ENCODE data around the gene NTRK1. TPM values are rescaled to one million over a fixed set of nuclear protein-coding genes. Genes with fewer than 3 reads are reported as not detected.

The NTRK1 gene
- total RNA-seq, 1 donor: not detected

- DNase-seq (ENCODE audit: low read depth): no peak
- no peak for TF ChIP-seq CTCF (IDR thresholded peaks at IDR 0.05; ENCODE audit: insufficient read depth, low read depth, low read length)
Measured at GRCh38 chr1:156866249-156866909, 5.7 kb downstream of the NTRK1 start.

DNA sequence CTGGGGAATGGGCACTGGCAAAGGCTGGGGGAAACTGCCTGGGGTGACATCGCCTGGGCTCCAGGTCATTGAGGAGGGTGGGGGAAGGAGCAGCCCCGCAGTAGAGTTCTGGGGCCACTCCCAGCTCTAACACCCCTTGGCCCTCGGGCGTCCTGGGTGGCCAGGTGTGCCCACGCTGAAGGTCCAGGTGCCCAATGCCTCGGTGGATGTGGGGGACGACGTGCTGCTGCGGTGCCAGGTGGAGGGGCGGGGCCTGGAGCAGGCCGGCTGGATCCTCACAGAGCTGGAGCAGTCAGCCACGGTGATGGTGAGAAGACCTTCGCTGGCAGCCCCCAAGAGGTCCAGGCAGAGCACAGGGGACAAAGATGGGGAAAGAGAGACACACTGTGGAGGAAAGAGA lies 7.7 kb downstream of the NTRK1 start:
- H3K4me3 ChIP-seq (ENCODE audit: low read depth, low read length): no peak overlapping the region
- TF ChIP-seq CTCF (IDR thresholded peaks at IDR 0.05; ENCODE audit: insufficient read depth, low read depth, low read length): no peak
- DNase-seq (ENCODE audit: low read depth): no peak

More at GRCh38 chr1:156866249-156866909, 5.7 kb downstream of the NTRK1 start:
- no peak overlapping the region for H3K4me3 ChIP-seq (ENCODE audit: low read depth, low read length)

- no peak for TF ChIP-seq CTCF (IDR thresholded peaks at IDR 0.05; ENCODE audit: insufficient read depth, low read depth, low read length)
- DNase-seq (ENCODE audit: low read depth): no peak
- no peak overlapping the region for H3K4me3 ChIP-seq (ENCODE audit: low read depth, low read length)
Measured at GRCh38 chr1:156869455-156869854, 8.8 kb downstream of the NTRK1 start.

GRCh38 chr1:156873659-156874058 lies 13.0 kb downstream of the NTRK1 start:
- no peak for DNase-seq (ENCODE audit: low read depth)
- TF ChIP-seq CTCF (IDR thresholded peaks at IDR 0.05; ENCODE audit: insufficient read depth, low read depth, low read length): no peak
- no peak overlapping the region for H3K4me3 ChIP-seq (ENCODE audit: low read depth, low read length)

DNA sequence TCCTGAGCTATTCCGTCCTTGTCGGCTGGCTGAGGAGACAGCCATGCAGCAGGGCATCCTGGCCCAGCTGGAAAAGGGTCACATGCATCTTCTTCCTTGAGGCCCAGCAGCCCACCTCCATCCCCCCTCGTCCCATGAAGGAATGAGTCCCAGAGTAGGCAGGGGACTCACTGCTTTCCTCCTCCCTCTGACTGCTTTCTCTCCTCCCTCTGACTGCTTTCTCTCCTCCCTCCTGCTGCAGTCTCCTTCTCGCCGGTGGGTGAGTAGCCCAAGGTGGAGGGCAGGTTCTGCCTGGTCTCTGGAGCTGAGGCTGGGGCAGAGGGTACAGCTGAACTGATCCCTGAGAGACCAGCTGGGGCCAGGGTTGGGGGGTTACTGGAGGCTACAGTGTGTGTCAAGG lies 13.5 kb downstream of the NTRK1 start:
- no peak for TF ChIP-seq CTCF (IDR thresholded peaks at IDR 0.05; ENCODE audit: insufficient read depth, low read depth, low read length)
- H3K4me3 ChIP-seq (ENCODE audit: low read depth, low read length): no peak overlapping the region
- no peak for DNase-seq (ENCODE audit: low read depth)

DNA sequence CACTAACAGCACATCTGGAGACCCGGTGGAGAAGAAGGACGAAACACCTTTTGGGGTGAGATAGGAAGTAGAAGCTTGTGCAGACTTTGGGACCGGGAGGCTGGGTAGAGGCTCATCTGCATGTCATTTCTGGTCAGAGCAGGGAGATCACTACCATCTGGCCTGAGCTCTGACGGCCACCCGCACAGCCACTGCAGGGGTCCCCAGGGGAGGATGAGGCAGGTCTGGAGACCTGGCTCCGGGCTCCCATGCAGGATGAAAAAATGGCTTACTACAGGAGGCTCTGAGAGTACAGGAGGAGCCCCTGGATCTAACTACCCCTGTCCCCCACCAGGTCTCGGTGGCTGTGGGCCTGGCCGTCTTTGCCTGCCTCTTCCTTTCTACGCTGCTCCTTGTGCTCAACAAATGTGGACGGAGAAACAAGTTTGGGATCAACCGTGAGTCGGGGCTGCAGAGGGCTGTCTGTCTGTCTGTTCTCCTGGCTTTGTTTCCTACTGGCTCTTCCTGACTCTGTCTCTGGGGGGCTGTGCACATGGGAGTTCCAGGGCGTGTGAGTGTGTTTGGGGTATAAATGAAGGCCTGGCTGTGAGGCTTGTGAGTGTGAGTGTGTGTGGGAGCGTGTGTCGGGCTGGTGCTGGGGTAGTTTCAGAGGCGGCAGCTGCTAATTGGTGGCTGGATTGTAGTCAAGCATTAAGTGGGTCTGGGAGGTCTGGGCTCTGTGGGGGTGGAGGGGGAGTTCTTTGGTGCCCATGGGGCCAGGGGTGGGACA lies 14.1 kb downstream of the NTRK1 start:
- no peak overlapping the region for H3K4me3 ChIP-seq (ENCODE audit: low read depth, low read length)
- no peak for TF ChIP-seq CTCF (IDR thresholded peaks at IDR 0.05; ENCODE audit: insufficient read depth, low read depth, low read length)
- DNase-seq (ENCODE audit: low read depth): no peak
